ENCODE measurements around the gene CTSS.

Gene CTSS

DNA sequence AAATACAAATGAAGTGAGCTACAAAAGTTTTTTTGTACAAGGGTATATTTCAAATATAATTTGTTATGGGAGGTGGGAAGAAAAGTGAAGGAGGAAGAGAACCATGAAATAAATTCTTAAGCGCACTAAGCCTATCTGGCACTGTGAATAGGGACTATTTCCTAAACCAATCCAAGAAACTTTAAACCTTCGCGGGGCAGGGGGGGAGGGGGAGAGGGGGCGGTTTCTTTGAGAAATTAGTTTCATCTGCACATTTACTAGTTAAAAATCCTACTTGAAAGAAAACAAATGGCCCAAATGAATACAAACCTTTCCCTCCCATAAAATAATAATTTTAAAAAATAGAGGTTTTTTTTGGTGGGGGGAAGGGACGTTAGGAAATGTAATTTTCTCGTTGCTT lies 69.0 kb downstream of the CTSS start:
- DNase-seq: no peak

DNA sequence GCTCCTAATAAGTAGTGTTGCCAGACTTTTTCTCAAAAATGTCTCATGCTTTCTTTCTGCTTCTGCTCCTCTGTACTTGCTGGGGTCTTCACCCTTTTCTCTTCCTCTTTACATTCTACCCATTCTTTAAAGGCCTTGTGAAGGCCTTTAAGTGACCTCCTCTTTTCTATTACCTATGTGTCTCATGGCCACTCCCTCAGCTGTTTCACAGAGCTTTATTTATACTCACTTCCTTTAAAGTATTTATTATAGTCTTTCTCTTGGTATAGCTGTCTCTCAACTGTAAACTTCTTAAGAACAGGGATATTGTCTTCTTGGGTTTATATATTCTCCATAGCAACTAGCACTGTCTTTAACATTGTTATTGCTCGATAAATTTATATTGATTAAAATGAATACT lies 69.4 kb downstream of the CTSS start:
- no peak for DNase-seq

DNA sequence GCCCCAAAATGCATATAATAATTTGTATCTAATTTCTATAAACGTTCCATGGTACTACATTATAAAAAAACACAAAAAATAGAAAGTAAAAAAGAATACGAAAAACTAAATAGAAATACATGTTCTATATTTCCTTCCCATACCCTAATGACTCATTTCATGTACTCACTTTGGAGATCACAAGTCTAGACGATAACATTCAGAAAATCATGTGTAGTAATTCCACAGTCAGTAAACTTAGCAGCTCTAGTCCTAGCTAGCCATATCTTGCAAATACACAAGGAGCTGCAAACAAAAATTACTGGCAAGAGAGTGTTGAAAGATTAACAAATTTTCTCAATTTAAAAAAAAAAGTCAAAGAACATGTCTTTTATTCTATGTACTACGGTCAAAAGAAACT lies 70.0 kb downstream of the CTSS start:
- DNase-seq: no peak

DNA sequence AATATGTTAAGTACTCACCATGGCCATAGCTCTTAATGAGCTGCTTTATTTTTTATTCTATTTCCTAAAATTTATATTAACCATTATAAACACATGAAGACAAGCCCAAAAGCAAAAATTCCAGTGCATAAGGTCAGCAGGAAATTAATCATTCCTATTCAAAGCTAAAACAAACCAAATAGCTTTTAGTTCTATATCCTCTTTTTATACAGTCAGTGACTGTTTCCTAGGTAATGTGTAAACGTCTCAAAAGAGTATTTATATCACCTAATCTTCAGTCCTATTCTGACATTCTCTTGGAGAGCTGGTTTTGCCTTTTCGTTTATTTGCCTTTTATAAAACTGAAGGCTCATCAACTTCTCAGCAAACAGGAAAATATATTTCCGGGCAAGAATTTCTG lies 72.9 kb downstream of the CTSS start:
- no peak for DNase-seq

DNA sequence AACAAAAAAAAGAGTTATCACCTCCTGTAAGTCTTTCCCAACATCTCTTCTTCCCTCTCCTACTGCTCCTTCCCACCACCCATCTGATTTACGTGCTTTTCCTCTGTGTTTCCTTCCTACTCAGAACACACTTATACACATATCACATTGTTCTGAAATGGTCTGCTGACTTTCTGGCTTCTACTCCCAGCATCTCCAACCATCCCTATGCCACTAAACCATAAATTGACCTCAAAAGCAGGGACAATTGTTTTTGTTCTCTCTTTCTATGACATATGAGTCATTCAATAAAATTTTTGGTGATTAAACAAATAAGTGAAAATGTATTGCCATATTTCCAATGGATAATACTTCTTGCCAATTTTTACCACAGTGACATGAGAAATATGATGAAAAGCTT lies 76.8 kb downstream of the CTSS start:
- no peak for DNase-seq

DNA sequence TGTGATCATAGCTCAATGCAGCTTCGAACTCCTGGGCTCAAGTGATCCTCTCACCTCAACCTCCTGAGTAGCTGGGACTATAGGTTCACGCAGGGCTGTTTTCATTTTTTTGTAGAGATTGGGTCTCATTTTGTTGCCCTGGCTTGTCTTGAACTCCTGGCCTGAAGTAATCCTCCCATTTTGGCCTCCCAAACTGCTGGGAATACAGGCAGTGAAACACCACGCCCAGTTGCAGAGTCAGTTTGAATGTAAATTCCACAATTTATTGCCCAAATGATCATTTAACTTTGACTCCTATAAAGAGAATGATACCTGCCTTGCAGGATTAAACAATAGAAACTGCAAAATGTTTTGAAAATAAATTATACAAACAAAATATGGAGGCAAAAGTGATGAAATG lies 79.3 kb downstream of the CTSS start:
- no peak for DNase-seq

DNA sequence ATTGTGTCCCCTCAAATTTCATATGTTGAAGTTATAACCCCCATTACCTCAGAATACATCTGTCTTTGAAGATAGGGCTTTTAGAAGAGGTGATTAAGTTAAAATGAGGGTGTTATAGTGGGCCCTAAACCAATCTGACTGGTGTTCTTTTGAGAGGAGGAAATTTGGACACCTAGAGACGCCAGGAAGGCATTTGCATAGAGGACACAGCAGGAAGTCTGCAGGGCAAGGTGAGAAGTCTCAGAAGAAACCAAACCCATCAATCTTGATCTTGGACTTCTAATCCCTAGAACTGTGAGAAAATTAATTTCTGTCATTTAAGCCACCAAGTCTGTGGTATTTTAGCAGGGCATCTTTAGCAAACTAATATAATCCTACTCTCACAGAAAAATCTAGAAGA lies 81.7 kb downstream of the CTSS start:
- DNase-seq: no peak
